AG04450 (cell line): Measurements from ENCODE around the gene JOSD1. TPM values are rescaled to one million over a fixed set of nuclear protein-coding genes. Genes with fewer than 3 reads are reported as not detected.

Source experiments
- CTCF ChIA-PET: fragments of 300-600, 350-600 bp; formaldehyde crosslinking; extraction: SDS; loops from one replicate; lab custom pipeline; 2022; ENCODE audit warnings: antibody characterized with exemption, inconsistent platforms; lab: Charles Lee
- POLR2A ChIA-PET: fragments of 350-600 bp; formaldehyde crosslinking; extraction: SDS; loops from one replicate; lab custom pipeline; 2021; ENCODE audit warnings: antibody characterized with exemption, inconsistent platforms; lab: Yijun Ruan, JAX
- DNase-seq: peaks from one replicate; pipeline ENCODE4 v3.0.0-alpha.2; 2011; ENCODE audit warnings: low read depth, low spot score
- H3K27ac ChIP-seq: one replicate; pipeline ENCODE4 v1.5.1; 2012; ENCODE audit warnings: low read depth, low read length, control low read depth
- H3K27me3 ChIP-seq: one replicate; pipeline ENCODE4 v1.6.0; 2012; ENCODE audit warnings: low read length; ENCODE audit not compliant: control insufficient read depth, insufficient read depth
- H3K4me3 ChIP-seq: 2 replicates; pipeline ENCODE4 v1.5.1; 2011; ENCODE audit warnings: mild to moderate bottlenecking, low read depth, low read length, control low read depth
- H3K9me3 ChIP-seq: 2 replicates; pipeline ENCODE4 v1.5.1; 2012; ENCODE audit warnings: low read length; ENCODE audit not compliant: control insufficient read depth, insufficient read depth
- CTCF ChIP-seq: IDR thresholded peaks from 2 replicates; pipeline ENCODE4 v1.5.1; 2011; ENCODE audit warnings: low read depth, low read length, control low read depth, inconsistent platforms
- polyA plus RNA-seq: library from polyadenylated mRNA; depleted of rRNA; stranded (reverse); fragments of >200 nt; gene quantifications from 2 replicates; pipeline ENCODE4 v1.2.3, GENCODE V29; 2011

The JOSD1 gene
- polyA plus RNA-seq, 1 experiment, result 29.6 TPM

GRCh38 chr22:38730411-38730871 is 29.7 kb upstream of the JOSD1 start:
- Histone ChIP-seq H3K27ac (no peak overlapping the region), H3K9me3 (no peaks in the 10 kb centered on the region; the same call in 1 of the 2 replicates), H3K4me3 (no peak overlapping the region), H3K27me3 (no peaks in the 10 kb centered on the region)
- POLR2A ChIA-PET, result interaction anchor here (0.6 kb wide), 1 partner anchor 851 kb away, joined by 6 read pairs; no protein-coding TSS in a partner anchor
- no peak for TF ChIP-seq CTCF
- CTCF ChIA-PET, result no interaction called here
- no peak for DNase-seq

- H3K27me3 ChIP-seq, result no peaks in the 10 kb centered on the region
- CTCF ChIA-PET, result no interaction called here
- H3K4me3 ChIP-seq, result no peak overlapping the region
- no peaks in the 10 kb centered on the region; the same call in 1 of the 2 replicates for H3K9me3 ChIP-seq
- no peak overlapping the region for H3K27ac ChIP-seq
- no peak for TF ChIP-seq CTCF
- POLR2A ChIA-PET, result interaction anchor here (0.6 kb wide), 1 partner anchor 850 kb away, joined by 6 read pairs; no protein-coding TSS in a partner anchor
- no peak for DNase-seq
These were observed 29.2 kb upstream of the JOSD1 start for GRCh38 chr22:38729946-38730345.

GRCh38 chr22:38728871-38729796 is 28.4 kb upstream of the JOSD1 start:
- no peak overlapping the region for H3K27ac ChIP-seq
- no peaks in the 10 kb centered on the region; the same call in 1 of the 2 replicates for H3K9me3 ChIP-seq
- ChIA-PET POLR2A (no interaction called here), CTCF (no interaction called here)
- no peak for DNase-seq
- no peak overlapping the region for H3K4me3 ChIP-seq
- no peaks in the 10 kb centered on the region for H3K27me3 ChIP-seq
- no peak for TF ChIP-seq CTCF

- no peak for DNase-seq
- ChIA-PET CTCF (no interaction called here), POLR2A (no interaction called here)
- Histone ChIP-seq H3K27me3 (no peaks in the 10 kb centered on the region), H3K9me3 (no peaks in the 10 kb centered on the region), H3K27ac (no peak overlapping the region), H3K4me3 (no peak overlapping the region)
- TF ChIP-seq CTCF, result no peak
These were observed 27.0 kb upstream of the JOSD1 start for GRCh38 chr22:38727530-38728451.
